ENCODE measurements around the gene TRAM2. TPM values are rescaled to one million over a fixed set of nuclear protein-coding genes. Genes with fewer than 3 reads are reported as not detected.

Gene TRAM2
- polyA plus RNA-seq, 1 experiment, result 152 TPM

DNA sequence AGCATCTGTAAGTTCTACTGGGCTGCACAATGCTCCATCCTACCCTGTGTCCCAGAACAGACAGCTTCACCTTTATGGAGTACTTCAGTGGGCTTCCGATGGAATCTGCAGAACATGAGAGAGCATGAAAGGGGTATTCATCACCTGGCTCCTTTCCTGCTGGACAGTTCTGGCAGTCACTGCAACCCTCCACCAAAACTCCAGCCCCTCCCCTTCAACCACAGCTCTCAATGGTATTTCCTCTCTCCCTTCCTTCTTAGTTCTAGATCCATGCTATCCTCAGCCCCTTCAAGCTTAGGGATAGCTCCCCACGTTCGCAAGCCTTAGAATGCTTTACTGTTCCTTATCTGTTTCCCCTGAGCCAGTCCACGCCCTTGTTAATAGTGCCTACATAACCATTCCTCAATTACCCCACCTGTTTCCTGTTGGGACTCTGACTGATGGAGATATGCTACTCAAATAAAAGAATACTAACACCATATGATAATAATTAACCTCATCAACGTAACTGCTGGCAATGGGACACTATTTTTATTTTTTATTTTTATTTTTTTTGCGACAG, 26.8 kb downstream of the TRAM2 start:
- no peak overlapping the region for H3K4me3 ChIP-seq (ENCODE audit: low read depth, low read length)
- TF ChIP-seq, protein P1, sequence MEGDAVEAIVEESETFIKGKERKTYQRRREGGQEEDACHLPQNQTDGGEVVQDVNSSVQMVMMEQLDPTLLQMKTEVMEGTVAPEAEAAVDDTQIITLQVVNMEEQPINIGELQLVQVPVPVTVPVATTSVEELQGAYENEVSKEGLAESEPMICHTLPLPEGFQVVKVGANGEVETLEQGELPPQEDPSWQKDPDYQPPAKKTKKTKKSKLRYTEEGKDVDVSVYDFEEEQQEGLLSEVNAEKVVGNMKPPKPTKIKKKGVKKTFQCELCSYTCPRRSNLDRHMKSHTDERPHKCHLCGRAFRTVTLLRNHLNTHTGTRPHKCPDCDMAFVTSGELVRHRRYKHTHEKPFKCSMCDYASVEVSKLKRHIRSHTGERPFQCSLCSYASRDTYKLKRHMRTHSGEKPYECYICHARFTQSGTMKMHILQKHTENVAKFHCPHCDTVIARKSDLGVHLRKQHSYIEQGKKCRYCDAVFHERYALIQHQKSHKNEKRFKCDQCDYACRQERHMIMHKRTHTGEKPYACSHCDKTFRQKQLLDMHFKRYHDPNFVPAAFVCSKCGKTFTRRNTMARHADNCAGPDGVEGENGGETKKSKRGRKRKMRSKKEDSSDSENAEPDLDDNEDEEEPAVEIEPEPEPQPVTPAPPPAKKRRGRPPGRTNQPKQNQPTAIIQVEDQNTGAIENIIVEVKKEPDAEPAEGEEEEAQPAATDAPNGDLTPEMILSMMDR (IDR thresholded peaks at IDR 0.05; ENCODE audit: low read depth, low read length), result no peak
- DNase-seq (ENCODE audit: low read depth, low spot score), result no peak
- no peaks in the 10 kb centered on the region; the same call in 1 of the 2 replicates for H3K9me3 ChIP-seq (ENCODE audit: control insufficient read depth, insufficient read depth, low read length)
- no peak overlapping the region for H3K27ac ChIP-seq (ENCODE audit: low read depth, low read length)
- no peaks in the 10 kb centered on the region for H3K27me3 ChIP-seq (ENCODE audit: control insufficient read depth, insufficient read depth, low read length)
- ChIA-PET POLR2A (interaction anchor here (1.6 to 3.2 kb wide), 2 partner anchors 15 to 35 kb away, joined by 4 to 8 read pairs; no protein-coding TSS in a partner anchor), CTCF (interaction anchor here (1.1 to 1.9 kb wide), 2 partner anchors 48 to 102 kb away, joined by 3 to 7 read pairs; no protein-coding TSS in a partner anchor)

DNA sequence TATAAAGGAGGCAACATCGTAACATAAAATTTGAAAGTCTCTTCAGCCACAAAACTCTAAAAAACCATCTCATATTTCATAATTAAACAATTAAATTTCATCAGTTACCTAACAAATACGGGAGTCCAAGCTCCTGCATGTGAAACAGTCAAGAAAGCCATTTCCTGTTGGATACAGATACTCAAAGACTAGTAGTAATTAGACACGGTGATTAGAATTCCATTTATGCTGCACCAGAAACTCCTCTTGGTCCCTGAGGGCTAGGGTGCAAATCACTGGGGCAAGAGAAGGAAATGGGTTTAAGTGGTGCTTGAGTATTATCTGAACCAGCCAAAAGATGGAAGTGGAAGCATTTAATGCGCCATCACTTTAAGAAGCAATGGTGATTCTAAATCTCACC, 27.4 kb downstream of the TRAM2 start:
- Histone ChIP-seq H3K4me3 (ENCODE audit: low read depth, low read length) (no peak overlapping the region), H3K27me3 (ENCODE audit: control insufficient read depth, insufficient read depth, low read length) (no peaks in the 10 kb centered on the region), H3K9me3 (ENCODE audit: control insufficient read depth, insufficient read depth, low read length) (no peaks in the 10 kb centered on the region; the same call in 1 of the 2 replicates), H3K27ac (ENCODE audit: low read depth, low read length) (no peak overlapping the region)
- TF ChIP-seq, protein P1 (IDR thresholded peaks at IDR 0.05; ENCODE audit: low read depth, low read length), result no peak
- CTCF ChIA-PET, result interaction anchor here (0.6 to 1.1 kb wide), 3 partner anchors 103 to 627 kb away, joined by 3 to 10 read pairs (median 3); no protein-coding TSS in a partner anchor
- no peak for DNase-seq (ENCODE audit: low read depth, low spot score)
- POLR2A ChIA-PET, result interaction anchor here (1.6 kb wide), 1 partner anchor 34 kb away, joined by 4 read pairs; no protein-coding TSS in a partner anchor

- CTCF ChIA-PET, result interaction anchor here (0.6 to 1.1 kb wide), 3 partner anchors 103 to 627 kb away, joined by 3 to 10 read pairs (median 3); no protein-coding TSS in a partner anchor
- Histone ChIP-seq H3K9me3 (ENCODE audit: control insufficient read depth, insufficient read depth, low read length) (no peaks in the 10 kb centered on the region; the same call in 1 of the 2 replicates), H3K27me3 (ENCODE audit: control insufficient read depth, insufficient read depth, low read length) (no peaks in the 10 kb centered on the region), H3K4me3 (ENCODE audit: low read depth, low read length) (no peak overlapping the region), H3K27ac (ENCODE audit: low read depth, low read length) (no peak overlapping the region)
- POLR2A ChIA-PET, result interaction anchor here (1.6 kb wide), 1 partner anchor 33 kb away, joined by 4 read pairs; no protein-coding TSS in a partner anchor
- TF ChIP-seq, protein P1 (IDR thresholded peaks at IDR 0.05; ENCODE audit: low read depth, low read length), result no peak
- no peak for DNase-seq (ENCODE audit: low read depth, low spot score)
Measured at GRCh38 chr6:52548999-52549398, 27.9 kb downstream of the TRAM2 start.

DNA sequence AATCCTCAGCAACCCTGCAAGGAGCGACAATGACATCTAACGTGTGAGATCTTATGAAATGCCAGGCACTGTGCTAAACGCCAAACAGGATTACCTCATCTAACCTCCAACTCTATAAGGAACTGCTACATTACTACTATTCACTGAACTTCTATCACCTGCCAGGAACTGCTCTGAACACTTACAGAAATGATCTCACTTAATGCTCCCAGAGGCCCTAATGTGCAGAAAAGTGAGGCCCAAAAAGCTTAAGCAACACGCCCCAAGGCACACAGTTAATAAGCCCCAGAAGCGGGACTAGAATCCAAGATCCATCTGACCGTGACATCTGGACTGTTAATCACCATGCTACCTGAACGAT, 28.5 kb downstream of the TRAM2 start:
- H3K9me3 ChIP-seq (ENCODE audit: control insufficient read depth, insufficient read depth, low read length), result no peaks in the 10 kb centered on the region
- no peak overlapping the region for H3K27ac ChIP-seq (ENCODE audit: low read depth, low read length)
- no peaks in the 10 kb centered on the region for H3K27me3 ChIP-seq (ENCODE audit: control insufficient read depth, insufficient read depth, low read length)
- no peak overlapping the region for H3K4me3 ChIP-seq (ENCODE audit: low read depth, low read length)
- DNase-seq (ENCODE audit: low read depth, low spot score), result no peak
- ChIA-PET CTCF (no interaction called here), POLR2A (no interaction called here)
- TF ChIP-seq, protein P1 (IDR thresholded peaks at IDR 0.05; ENCODE audit: low read depth, low read length), result no peak

GRCh38 chr6:52547647-52548352, 29.1 kb downstream of the TRAM2 start:
- ChIA-PET POLR2A (interaction anchor here (0.6 kb wide), 1 partner anchor 50 kb away, joined by 3 read pairs; no protein-coding TSS in a partner anchor), CTCF (interaction anchor here (0.9 kb wide), 1 partner anchor 128 kb away, joined by 3 read pairs; the partner anchor contains the start of gene EFHC1)
- Histone ChIP-seq H3K9me3 (ENCODE audit: control insufficient read depth, insufficient read depth, low read length) (no peaks in the 10 kb centered on the region), H3K27ac (ENCODE audit: low read depth, low read length) (peak overlapping the region; percentile 11), H3K27me3 (ENCODE audit: control insufficient read depth, insufficient read depth, low read length) (no peaks in the 10 kb centered on the region), H3K4me3 (ENCODE audit: low read depth, low read length) (no peak overlapping the region)
- TF ChIP-seq, protein P1 (IDR thresholded peaks at IDR 0.05; ENCODE audit: low read depth, low read length), result no peak
- no peak for DNase-seq (ENCODE audit: low read depth, low spot score)

Measured in AG04450 (cell line).